Hepatocyte (in vitro differentiated cells): ENCODE data around the gene PRDM16. TPM values are rescaled to one million over a fixed set of nuclear protein-coding genes. Genes with fewer than 3 reads are reported as not detected.

Experiments
- DNase-seq: peaks from one replicate; pipeline ENCODE4 v3.0.0-alpha.2; 2016; ENCODE audit warnings: low spot score
- H2AFZ ChIP-seq: fragments of 200-600 bp; sonication (generic); 2 replicates; pipeline ENCODE4 v1.6.0; 2016; ENCODE audit warnings: antibody characterized with exemption, mild to moderate bottlenecking
- H3K27ac ChIP-seq: fragments of 200-600 bp; sonication (generic); 2 replicates; pipeline ENCODE4 v1.5.1; 2016; ENCODE audit warnings: mild to moderate bottlenecking
- H3K27me3 ChIP-seq: fragments of 200-600 bp; sonication (generic); 2 replicates; pipeline ENCODE4 v1.6.1; 2016
- H3K36me3 ChIP-seq: fragments of 200-600 bp; sonication (generic); replicated peaks from 2 replicates; pipeline ENCODE4 v1.5.1; 2016; ENCODE audit warnings: low read depth; ENCODE audit not compliant: insufficient read depth
- H3K4me1 ChIP-seq: fragments of 200-600 bp; sonication (generic); 2 replicates; pipeline ENCODE4 v1.5.1; 2016; ENCODE audit warnings: mild to moderate bottlenecking, moderate library complexity; ENCODE audit not compliant: insufficient read depth
- H3K4me2 ChIP-seq: fragments of 200-600 bp; sonication (generic); 2 replicates; pipeline ENCODE4 v1.6.0; 2016
- H3K4me3 ChIP-seq: fragments of 200-600 bp; sonication (generic); 2 replicates; pipeline ENCODE4 v1.5.1; 2016; ENCODE audit warnings: mild to moderate bottlenecking
- H3K79me2 ChIP-seq: fragments of 200-600 bp; sonication (generic); 2 replicates; pipeline ENCODE4 v1.6.0; 2017; ENCODE audit warnings: mild to moderate bottlenecking
- H3K9me2 ChIP-seq: fragments of 200-600 bp; sonication (generic); replicated peaks from 2 replicates; pipeline ENCODE4 v1.6.0; 2017; ENCODE audit warnings: mild to moderate bottlenecking; ENCODE audit not compliant: insufficient read depth
- H3K9me3 ChIP-seq: fragments of 200-600 bp; sonication (generic); 2 replicates; pipeline ENCODE4 v1.5.1; 2016; ENCODE audit warnings: low read depth, mild to moderate bottlenecking
- H4K20me1 ChIP-seq: fragments of 200-600 bp; sonication (generic); 2 replicates; pipeline ENCODE4 v1.6.0; 2016; ENCODE audit warnings: mild to moderate bottlenecking; ENCODE audit not compliant: insufficient read depth, poor library complexity, severe bottlenecking
- CTCF ChIP-seq: fragments of 200-600 bp; sonication (generic); IDR thresholded peaks from 2 replicates; pipeline ENCODE4 v1.5.1; 2016; ENCODE audit warnings: antibody characterized with exemption, mild to moderate bottlenecking; ENCODE audit not compliant: poor library complexity
- EZH2 ChIP-seq: fragments of 200-600 bp; sonication (generic); IDR thresholded peaks from 2 replicates; pipeline ENCODE4 v1.6.1; 2016; ENCODE audit warnings: antibody characterized with exemption, mild to moderate bottlenecking, borderline replicate concordance
- EZH2phosphoT487 ChIP-seq: fragments of 200-600 bp; sonication (generic); IDR thresholded peaks from one replicate; pipeline ENCODE4 v1.6.1; 2018; ENCODE audit warnings: antibody characterized with exemption, mild to moderate bottlenecking, low read depth, moderate library complexity; ENCODE audit not compliant: unreplicated experiment, severe bottlenecking
- WGBS: methylation state at CpG from one replicate; pipeline ENCODE4 v1.1.6; 2016; ENCODE audit warnings: low lambda C conversion rate; ENCODE audit errors: missing lambda C conversion rate; 5-methylcytosine and 5-hydroxymethylcytosine counted together
- polyA plus RNA-seq: library from polyadenylated mRNA; unstranded; fragments of >200 nt; fragmentation: Nextera tagmentation; extraction: Ambion mirVana; gene quantifications from 2 replicates; pipeline ENCODE4 v1.2.1, GENCODE V29; 2016
- total RNA-seq: library from RNA; depleted of rRNA; stranded (reverse); fragments of >200 nt; gene quantifications from 2 replicates; pipeline ENCODE4 v1.2.3, GENCODE V29; 2014

Gene PRDM16
- total and polyA plus RNA-seq, 2 experiments from 2014 or later: 8.1 to 9.9 TPM

DNA sequence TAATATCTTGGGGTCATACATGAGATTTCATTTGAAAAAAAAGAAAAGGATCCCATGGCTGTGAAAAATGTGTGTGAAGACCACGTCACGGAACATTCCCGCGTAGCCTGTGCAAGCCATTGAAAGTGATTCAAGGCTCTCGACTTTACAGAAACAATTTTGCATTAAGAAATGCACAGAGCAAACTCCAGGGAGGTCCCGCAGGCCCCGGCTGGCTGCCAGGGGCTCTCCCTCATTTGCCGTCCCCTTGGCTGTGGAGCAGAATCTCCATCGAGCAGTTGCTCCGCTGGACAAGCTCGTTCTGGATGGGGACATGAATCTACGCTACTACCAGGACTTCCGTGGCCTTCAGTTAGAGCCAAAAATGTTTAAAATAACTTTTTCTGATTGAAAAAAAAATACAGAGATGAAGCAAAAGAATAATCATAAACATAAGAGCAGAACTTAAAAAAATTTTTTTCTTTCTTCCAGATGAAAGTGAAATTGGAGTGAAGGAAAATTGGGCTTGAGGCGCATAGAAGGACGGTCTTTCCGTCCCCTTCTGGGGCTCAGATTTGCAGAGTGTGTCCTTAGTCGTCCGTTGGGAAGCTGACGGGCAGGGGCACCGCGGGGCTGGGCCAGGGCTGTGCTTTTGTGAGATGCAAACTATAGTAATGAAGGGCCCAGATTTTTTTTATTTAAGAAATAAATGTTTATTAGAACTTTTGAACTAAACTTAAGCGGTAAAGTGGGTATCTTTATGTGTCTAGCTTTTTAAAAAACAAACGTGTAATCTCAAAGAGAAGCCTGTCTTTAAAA, 317.4 kb downstream of the PRDM16 start:
- H3K4me2 ChIP-seq: no peak overlapping the region
- no peaks in the 10 kb centered on the region for H4K20me1 ChIP-seq
- no peaks in the 10 kb centered on the region for H3K79me2 ChIP-seq
- no peak overlapping the region for H3K4me3 ChIP-seq
- no peak overlapping the region for H2AFZ ChIP-seq
- H3K4me1 ChIP-seq: peaks cover 2% of the 10 kb centered on the region
- TF ChIP-seq CTCF (no peak), EZH2 (no peak), EZH2phosphoT487 (no peak)
- WGBS: 91% methylated on average over 23 of the region's 23 CpGs
- H3K9me2 ChIP-seq: no peaks in the 10 kb centered on the region
- no peak for DNase-seq
- peaks cover 17% of the 10 kb centered on the region for H3K27me3 ChIP-seq
- no peak overlapping the region for H3K27ac ChIP-seq
- no peaks in the 10 kb centered on the region for H3K36me3 ChIP-seq
- H3K9me3 ChIP-seq: no peaks in the 10 kb centered on the region

DNA sequence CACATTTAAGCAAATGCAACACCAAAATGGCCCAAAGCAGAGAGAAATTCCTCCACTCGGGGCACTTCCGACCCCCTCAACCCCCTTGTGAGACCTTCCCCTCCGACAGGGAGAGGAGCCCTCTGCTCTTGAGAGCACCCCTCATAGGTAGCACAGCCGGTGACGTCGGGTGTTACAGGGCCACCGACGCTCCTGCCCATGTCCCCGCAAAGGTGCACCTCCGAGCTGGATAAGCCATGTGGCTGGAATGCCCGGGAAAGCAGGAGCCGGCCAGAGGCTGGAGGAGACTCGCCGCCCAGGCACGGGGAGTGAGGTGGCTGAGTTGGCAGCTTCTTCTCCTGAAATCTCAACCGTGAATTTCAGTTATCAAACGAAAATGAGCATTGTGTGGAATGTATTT, 318.4 kb downstream of the PRDM16 start:
- H3K9me3 ChIP-seq: no peaks in the 10 kb centered on the region
- no peak overlapping the region for H3K4me3 ChIP-seq
- H3K27ac ChIP-seq: no peak overlapping the region
- H3K27me3 ChIP-seq: peaks cover 26% of the 10 kb centered on the region
- no peak for DNase-seq
- H2AFZ ChIP-seq: no peak overlapping the region
- WGBS: 86% methylated on average over 17 of the region's 17 CpGs
- no peaks in the 10 kb centered on the region for H3K36me3 ChIP-seq
- TF ChIP-seq EZH2 (no peak), EZH2phosphoT487 (no peak), CTCF (no peak)
- peaks cover 6% of the 10 kb centered on the region for H3K4me1 ChIP-seq
- H4K20me1 ChIP-seq: no peaks in the 10 kb centered on the region
- no peak overlapping the region for H3K4me2 ChIP-seq
- no peaks in the 10 kb centered on the region for H3K9me2 ChIP-seq
- no peaks in the 10 kb centered on the region for H3K79me2 ChIP-seq

GRCh38 chr1:3389093-3389833, 320.3 kb downstream of the PRDM16 start:
- H3K4me1 ChIP-seq: peaks cover 25% of the 10 kb centered on the region
- H3K79me2 ChIP-seq: no peaks in the 10 kb centered on the region
- no peaks in the 10 kb centered on the region for H3K36me3 ChIP-seq
- no peaks in the 10 kb centered on the region for H3K9me3 ChIP-seq
- no peak for DNase-seq
- no peak overlapping the region for H3K4me2 ChIP-seq
- 91% methylated on average over 23 of the region's 23 CpGs for WGBS
- no peaks in the 10 kb centered on the region for H4K20me1 ChIP-seq
- H3K9me2 ChIP-seq: no peaks in the 10 kb centered on the region
- no peak for TF ChIP-seq CTCF
- TF ChIP-seq EZH2: no peak
- no peak for TF ChIP-seq EZH2phosphoT487
- peaks cover 32% of the 10 kb centered on the region for H3K27me3 ChIP-seq
- no peak overlapping the region for H3K4me3 ChIP-seq
- no peak overlapping the region for H3K27ac ChIP-seq
- H2AFZ ChIP-seq: no peak overlapping the region
